A549 treated with AZD2906 at 1 μM for 4 hours (cell line): ENCODE data around the gene ART5. TPM values are rescaled to one million over a fixed set of nuclear protein-coding genes. Genes with fewer than 3 reads are reported as not detected.

ENCODE experiments used
- total RNA-seq: library from RNA; stranded (reverse); fragments of 200-300 nt; extraction: Qiagen RNA extraction; gene quantifications from 5 replicates; pipeline ENCODE4 v1.2.3, GENCODE V29; 2022

ART5 gene
- total RNA-seq: 0.18 to 0.60 TPM (median 0.27 TPM) in 5 replicates

GRCh38 chr11:3641701-3642070 is at the start of gene ART5:
ART5 (minus strand) TSS chr11:3641992; CDS start chr11:3641862, 130 bp downstream.

DNA sequence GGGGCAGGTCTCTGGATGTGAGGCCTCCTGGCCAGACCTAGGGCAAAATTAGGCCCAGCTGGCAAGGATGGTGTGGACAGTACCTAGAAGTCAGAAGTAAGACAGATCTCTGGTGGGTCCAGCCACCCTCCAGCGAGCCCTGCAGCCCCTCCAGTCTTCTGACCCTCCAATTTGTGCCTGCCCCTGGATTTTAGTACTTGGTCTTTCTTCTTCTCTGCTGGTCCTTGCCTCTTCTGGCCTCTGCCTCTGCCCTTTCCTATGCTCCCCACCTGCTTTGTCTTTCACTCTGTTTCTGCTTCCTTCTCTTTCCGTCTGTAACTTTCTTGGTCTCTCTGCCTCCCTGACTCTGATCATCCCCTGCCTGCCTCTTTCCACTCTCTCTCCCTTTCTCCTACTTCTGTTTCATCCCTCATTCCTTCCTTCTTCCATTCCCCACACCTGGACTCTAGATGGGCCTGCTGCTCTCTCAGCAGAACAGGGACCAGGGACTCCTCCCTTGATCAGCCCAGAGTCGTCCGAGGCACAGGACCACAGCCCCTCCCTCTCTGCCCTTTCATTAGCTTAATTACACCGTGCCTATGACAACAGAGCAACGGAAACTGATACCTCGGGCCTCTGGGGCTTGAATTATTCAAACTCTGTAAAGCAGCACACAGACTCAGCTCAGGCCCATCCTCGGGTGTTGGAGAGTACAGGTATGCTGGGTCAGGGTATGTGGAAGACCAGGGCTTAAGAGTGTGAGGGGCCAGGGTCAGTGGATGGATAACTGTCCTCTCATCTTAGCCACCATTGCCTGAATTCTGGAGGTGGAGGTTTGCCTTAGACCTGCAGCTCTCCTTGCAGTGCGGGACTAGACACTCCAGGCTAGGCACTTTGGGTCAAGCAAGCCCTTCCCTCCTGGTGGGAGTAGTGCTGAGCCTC is 29.8 kb upstream of the ART5 start, which contains the start of gene CHRNA10:
Gene CHRNA10, minus strand, starts transcription at position 51 of the 921 bp plus-strand sequence. CDS start 72 bp downstream, outside the sequence.

GRCh38 chr11:3644817-3645235 is 3.0 kb upstream of the ART5 start, which contains the start of gene ART1:
ART1 (plus strand) TSS chr11:3645128; CDS start chr11:3659214, 14,086 bp downstream.

Other genes starting within 250 kb of the ART5 start
- 0.06 to 0.10 TPM in 2 of 5 replicates, not detected in the others for gene ART1, start 3.1 kb upstream of the ART5 start, total RNA-seq
- 0.60 to 1.7 TPM (median 1.1 TPM) in 5 replicates for gene CHRNA10, start 29.4 kb upstream of the ART5 start, total RNA-seq
- 61.7 to 82.0 TPM (median 63.5 TPM) in 5 replicates for gene NUP98, start 155.6 kb upstream of the ART5 start, total RNA-seq
- gene PGAP2, start 166.6 kb upstream of the ART5 start, total RNA-seq: 19.6 to 24.0 TPM (median 21.4 TPM) in 5 replicates
- 98.7 to 123 TPM (median 119 TPM) in 5 replicates for gene RHOG, start 199.0 kb upstream of the ART5 start, total RNA-seq
- gene STIM1, start 213.7 kb upstream of the ART5 start, total RNA-seq: 25.3 to 27.2 TPM (median 26.6 TPM) in 5 replicates